ENCODE data around the gene NEMP2.

GRCh38 chr2:190511104-190511503, 23.4 kb downstream of the NEMP2 start:
- TF ChIP-seq, protein P1, sequence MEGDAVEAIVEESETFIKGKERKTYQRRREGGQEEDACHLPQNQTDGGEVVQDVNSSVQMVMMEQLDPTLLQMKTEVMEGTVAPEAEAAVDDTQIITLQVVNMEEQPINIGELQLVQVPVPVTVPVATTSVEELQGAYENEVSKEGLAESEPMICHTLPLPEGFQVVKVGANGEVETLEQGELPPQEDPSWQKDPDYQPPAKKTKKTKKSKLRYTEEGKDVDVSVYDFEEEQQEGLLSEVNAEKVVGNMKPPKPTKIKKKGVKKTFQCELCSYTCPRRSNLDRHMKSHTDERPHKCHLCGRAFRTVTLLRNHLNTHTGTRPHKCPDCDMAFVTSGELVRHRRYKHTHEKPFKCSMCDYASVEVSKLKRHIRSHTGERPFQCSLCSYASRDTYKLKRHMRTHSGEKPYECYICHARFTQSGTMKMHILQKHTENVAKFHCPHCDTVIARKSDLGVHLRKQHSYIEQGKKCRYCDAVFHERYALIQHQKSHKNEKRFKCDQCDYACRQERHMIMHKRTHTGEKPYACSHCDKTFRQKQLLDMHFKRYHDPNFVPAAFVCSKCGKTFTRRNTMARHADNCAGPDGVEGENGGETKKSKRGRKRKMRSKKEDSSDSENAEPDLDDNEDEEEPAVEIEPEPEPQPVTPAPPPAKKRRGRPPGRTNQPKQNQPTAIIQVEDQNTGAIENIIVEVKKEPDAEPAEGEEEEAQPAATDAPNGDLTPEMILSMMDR (IDR thresholded peaks at IDR 0.05), result peak; percentile 33 to 69 (median 55)
- TF ChIP-seq POLR2A (IDR thresholded peaks at IDR 0.05), result no peak

Measured in adrenal gland (tissue), 5 donors.